ENCODE data around the gene RARRES1. TPM values are rescaled to one million over a fixed set of nuclear protein-coding genes. Genes with fewer than 3 reads are reported as not detected.

RARRES1 gene
- polyA plus RNA-seq, 2 of the 4 experiments (the other 2 are of a cell fraction): 10.9 to 33.4 TPM

DNA sequence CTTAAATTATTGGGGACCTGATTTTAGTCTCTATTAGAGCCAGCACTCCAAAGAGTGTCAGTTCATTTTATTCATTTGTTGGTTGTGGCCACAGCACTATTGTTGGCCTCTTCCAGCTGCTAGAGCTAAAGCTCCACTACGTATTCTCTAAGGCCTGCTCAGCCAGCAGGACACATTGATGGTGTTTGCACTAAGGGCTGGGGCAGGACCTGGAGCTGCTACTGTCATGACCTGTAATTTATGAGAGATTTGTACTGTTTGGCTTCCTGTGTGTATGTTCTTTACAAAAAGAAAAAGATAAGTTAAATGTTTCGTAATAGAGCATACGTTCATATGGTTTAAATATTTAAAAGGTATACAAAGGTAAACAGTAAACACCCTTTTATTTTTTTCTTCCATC, 79.8 kb downstream of the RARRES1 start:
- Histone ChIP-seq H3K9me3 (no peaks in the 10 kb centered on the region), H3K27ac (no peak overlapping the region), H3K4me2 (no peak overlapping the region), H3K4me3 (no peak overlapping the region), H3K4me1 (peaks cover 14% of the 10 kb centered on the region)
- DNase-seq (ENCODE audit: low read depth in 1 of 2, low spot score in 1 of 2): peak in 1 of 2 experiments; percentile 31
- CTCF ChIA-PET: interaction anchor here (0.9 to 2.9 kb wide), 6 partner anchors 7 to 139 kb away, joined by 3 to 16 read pairs (median 4); partner anchors contain the start of genes GFM1 and LXN
- ATAC-seq: peak in 1 of 2 experiments; percentile 67; a peak in 3 of 6 replicates
- no peak for FAIRE-seq
- no peak for TF ChIP-seq FOXS1 (CRISPR knock-in tag; IDR thresholded peaks at IDR 0.05)
- no peak for TF ChIP-seq NPAS2 (CRISPR knock-in tag; IDR thresholded peaks at IDR 0.05; ENCODE audit: borderline replicate concordance)
- TF ChIP-seq JUNB (IDR thresholded peaks at IDR 0.05): no peak
- TF ChIP-seq, protein P1, sequence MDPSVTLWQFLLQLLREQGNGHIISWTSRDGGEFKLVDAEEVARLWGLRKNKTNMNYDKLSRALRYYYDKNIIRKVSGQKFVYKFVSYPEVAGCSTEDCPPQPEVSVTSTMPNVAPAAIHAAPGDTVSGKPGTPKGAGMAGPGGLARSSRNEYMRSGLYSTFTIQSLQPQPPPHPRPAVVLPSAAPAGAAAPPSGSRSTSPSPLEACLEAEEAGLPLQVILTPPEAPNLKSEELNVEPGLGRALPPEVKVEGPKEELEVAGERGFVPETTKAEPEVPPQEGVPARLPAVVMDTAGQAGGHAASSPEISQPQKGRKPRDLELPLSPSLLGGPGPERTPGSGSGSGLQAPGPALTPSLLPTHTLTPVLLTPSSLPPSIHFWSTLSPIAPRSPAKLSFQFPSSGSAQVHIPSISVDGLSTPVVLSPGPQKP (IDR thresholded peaks at IDR 0.05; ENCODE audit: low read depth, low read length): no peak
- TF ChIP-seq POLR2A (IDR thresholded peaks at IDR 0.05; ENCODE audit: low read length): no peak
- no peak for TF ChIP-seq SREBF2 (IDR thresholded peaks at IDR 0.05)
- no peak for TF ChIP-seq ZSCAN20 (CRISPR knock-in tag; IDR thresholded peaks at IDR 0.05)
- TF ChIP-seq CBX2 (IDR thresholded peaks at IDR 0.05; ENCODE audit: borderline replicate concordance, low read depth): no peak
- no peak for TF ChIP-seq ZNF302 (CRISPR knock-in tag; IDR thresholded peaks at IDR 0.05)
- no peak for TF ChIP-seq BHLHE40 (IDR thresholded peaks at IDR 0.05; ENCODE audit: low read depth, low read length)
- TF ChIP-seq EP300 (IDR thresholded peaks at IDR 0.05): no peak
- TF ChIP-seq, protein P2, sequence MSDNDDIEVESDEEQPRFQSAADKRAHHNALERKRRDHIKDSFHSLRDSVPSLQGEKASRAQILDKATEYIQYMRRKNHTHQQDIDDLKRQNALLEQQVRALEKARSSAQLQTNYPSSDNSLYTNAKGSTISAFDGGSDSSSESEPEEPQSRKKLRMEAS (IDR thresholded peaks at IDR 0.05): no peak
- no peak for TF ChIP-seq KDM1A (IDR thresholded peaks at IDR 0.05; ENCODE audit: low read depth)
- TF ChIP-seq EHMT2 (IDR thresholded peaks at IDR 0.05; ENCODE audit: low read depth): no peak
- TF ChIP-seq TFCP2L1 (CRISPR knock-in tag; IDR thresholded peaks at IDR 0.05): no peak
- TF ChIP-seq, protein P3, sequence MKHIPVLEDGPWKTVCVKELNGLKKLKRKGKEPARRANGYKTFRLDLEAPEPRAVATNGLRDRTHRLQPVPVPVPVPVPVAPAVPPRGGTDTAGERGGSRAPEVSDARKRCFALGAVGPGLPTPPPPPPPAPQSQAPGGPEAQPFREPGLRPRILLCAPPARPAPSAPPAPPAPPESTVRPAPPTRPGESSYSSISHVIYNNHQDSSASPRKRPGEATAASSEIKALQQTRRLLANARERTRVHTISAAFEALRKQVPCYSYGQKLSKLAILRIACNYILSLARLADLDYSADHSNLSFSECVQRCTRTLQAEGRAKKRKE (CRISPR knock-in tag; IDR thresholded peaks at IDR 0.05; ENCODE audit: low read depth): no peak
- TF ChIP-seq EHF (CRISPR knock-in tag; IDR thresholded peaks at IDR 0.05): no peak
- TF ChIP-seq CEBPB (IDR thresholded peaks at IDR 0.05): no peak
- no peak for TF ChIP-seq MAZ (IDR thresholded peaks at IDR 0.05; ENCODE audit: borderline replicate concordance, low read depth, low read length)
- no peak for TF ChIP-seq FOSL2 (IDR thresholded peaks at IDR 0.05)
- no peak for TF ChIP-seq FOSL2 (CRISPR knock-in tag; IDR thresholded peaks at IDR 0.05)
- POLR2A ChIA-PET: no interaction called here
- WGBS (ENCODE audit: missing lambda C conversion rate): 58% methylated on average over 3 of the region's 3 CpGs

GRCh38 chr3:158651192-158651591, 81.1 kb downstream of the RARRES1 start:
- WGBS (ENCODE audit: missing lambda C conversion rate): 90% methylated on average over 2 of the region's 2 CpGs
- ChIA-PET POLR2A (no interaction called here), CTCF (interaction anchor here (1.3 to 2.9 kb wide), 3 partner anchors 9 to 139 kb away, joined by 3 to 16 read pairs (median 5); no protein-coding TSS in a partner anchor)
- no peak overlapping the region for H3K4me2 ChIP-seq
- ATAC-seq (no peak), DNase-seq (ENCODE audit: low read depth in 1 of 2, low spot score in 1 of 2) (no peak), FAIRE-seq (no peak)
- H3K9me3 ChIP-seq: no peaks in the 10 kb centered on the region
- peaks cover 9% of the 10 kb centered on the region; the same call in 1 of the 3 replicates for H3K4me1 ChIP-seq
- TF ChIP-seq MYC (IDR thresholded peaks at IDR 0.05; ENCODE audit: borderline replicate concordance, low read length) (no peak), ZC3H11A (IDR thresholded peaks at IDR 0.05) (no peak), BCL3 (IDR thresholded peaks at IDR 0.05) (no peak), SREBF2 (IDR thresholded peaks at IDR 0.05) (no peak), HOXB5 (CRISPR knock-in tag; IDR thresholded peaks at IDR 0.05) (no peak), ESRRA (IDR thresholded peaks at IDR 0.05; ENCODE audit: borderline replicate concordance, low read length) (no peak), CBX8 (IDR thresholded peaks at IDR 0.05) (no peak), JUNB (IDR thresholded peaks at IDR 0.05) (no peak), RAD21 (conservative IDR thresholded peaks at IDR 0.05 in 1 of 2, IDR thresholded peaks at IDR 0.05 in 1 of 2) (no peak), MAFK (IDR thresholded peaks at IDR 0.05; ENCODE audit: partially characterized antibody) (no peak), PHF8 (IDR thresholded peaks at IDR 0.05; ENCODE audit: borderline replicate concordance, low read depth) (no peak), BHLHE40 (IDR thresholded peaks at IDR 0.05; ENCODE audit: low read depth, low read length) (no peak), TP53 (CRISPR knock-in tag; IDR thresholded peaks at IDR 0.05) (no peak), JUN (IDR thresholded peaks at IDR 0.05) (no peak), FOSB (CRISPR knock-in tag; IDR thresholded peaks at IDR 0.05) (no peak)
- no peak overlapping the region for H3K27ac ChIP-seq
- H3K4me3 ChIP-seq: no peak overlapping the region
